Left cardiac atrium (tissue), 4 donors: ENCODE results near the gene OGG1. TPM values are rescaled to one million over a fixed set of nuclear protein-coding genes. Genes with fewer than 3 reads are reported as not detected.

Experiments used
- ATAC-seq, 2 donors: fragments of 200-7000 bp; cut with Tn5 transposase; one replicate each; pipeline ENCODE4 v1.9.1; 2020; ENCODE audit warnings: mild to moderate bottlenecking in 2 of 2, moderate library complexity in 2 of 2
- DNase-seq: peaks from one replicate; pipeline ENCODE4 v3.0.0-alpha.2; 2020
- intact Hi-C, 2 donors: fragments of 100-400 bp; cut with DNase I; formaldehyde crosslinking; loops; one replicate each; pipeline versions ENCODE4 v1.14.1 to v1.15.1; 2022 to 2023
- total RNA-seq, 2 donors: library from RNA; stranded (reverse); fragmentation: NEBNext Ultra II Directional; extraction: Animal tissue kit (Norgen Biotek cat#: 25700); gene quantifications; one replicate each; pipeline ENCODE4 v1.2.1, GENCODE V29; 2021
- donor health status: DM: no; HTN: yes; CAD: no.
- donor health status: DM: no; HTN: yes; CAD: no; lungs with severe emphysema.
- donor health status: DM: yes; HTN: yes; CAD: no.
- donor health status: Dilated cardiomyopathy.

OGG1 gene
- total RNA-seq, 2 donors from 2014 or later: 11.8 to 12.6 TPM

- DNase-seq (no peak), ATAC-seq (no peak)
- intact Hi-C loops: no loop called here
Measured at GRCh38 chr3:9725775-9726515, 23.8 kb upstream of the OGG1 start.

- intact Hi-C loops: no loop called here
- DNase-seq: no peak
Measured at GRCh38 chr3:9727041-9727595, 22.6 kb upstream of the OGG1 start.

GRCh38 chr3:9727743-9728142 is 22.0 kb upstream of the OGG1 start:
- intact Hi-C loops: no loop called here
- no peak for DNase-seq
- ATAC-seq: no peak

More at GRCh38 chr3:9727041-9727595, 22.6 kb upstream of the OGG1 start:
- no peak for ATAC-seq

- ATAC-seq: no peak
- intact Hi-C loops: no loop called here
- DNase-seq: no peak
Measured at GRCh38 chr3:9729419-9729818, 20.3 kb upstream of the OGG1 start.

GRCh38 chr3:9730657-9731205 is 19.0 kb upstream of the OGG1 start:
- ATAC-seq: peak; percentile 60 to 76
- intact Hi-C loops: loop anchor here (10.0 kb wide), 2 partner anchors 74 to 226 kb away; no protein-coding TSS in a partner anchor
- no peak for DNase-seq

GRCh38 chr3:9731206-9732079 is 18.3 kb upstream of the OGG1 start, which contains the start of gene BRPF1:
Gene BRPF1, plus strand, starts transcription at chr3:9731735. Its CDS starts 2,406 bp downstream, at chr3:9734141.
- DNase-seq: peak; percentile 100
- intact Hi-C loops: loop anchor here (2.0 to 10.0 kb wide), 3 partner anchors 17 to 227 kb away; partner anchors contain the start of gene OGG1 (in 1 of the 2)
- peak; percentile 98 to 99 for ATAC-seq

GRCh38 chr3:9732080-9732739 is 17.5 kb upstream of the OGG1 start:
- peak in 1 of 2 donors; percentile 3 for ATAC-seq
- intact Hi-C loops: loop anchor here (2.0 to 10.0 kb wide), 3 partner anchors 17 to 227 kb away; partner anchors contain the start of gene OGG1 (in 1 of the 2)
- DNase-seq: peak; percentile 43

- ATAC-seq (no peak), DNase-seq (peak; percentile 39)
- intact Hi-C loops: loop anchor here (2.0 to 10.0 kb wide), 3 partner anchors 16 to 228 kb away; partner anchors contain the start of gene OGG1 (in 1 of the 2)
Measured at GRCh38 chr3:9732740-9733115, 17.0 kb upstream of the OGG1 start.

GRCh38 chr3:9736831-9737230 is 12.9 kb upstream of the OGG1 start:
- ATAC-seq: no peak
- intact Hi-C loops: loop anchor here (10.0 kb wide), 2 partner anchors 68 to 232 kb away; no protein-coding TSS in a partner anchor

GRCh38 chr3:9739181-9739580 is 10.6 kb upstream of the OGG1 start:
- no peak for ATAC-seq
- no peak for DNase-seq
- intact Hi-C loops: loop anchor here (10.0 kb wide), 2 partner anchors 66 to 234 kb away; no protein-coding TSS in a partner anchor

More at GRCh38 chr3:9736831-9737230, 12.9 kb upstream of the OGG1 start:
- DNase-seq: no peak

- no peak for DNase-seq
- intact Hi-C loops: no loop called here
- ATAC-seq: no peak
Measured at GRCh38 chr3:9742560-9742959, 7.2 kb upstream of the OGG1 start.

- DNase-seq: no peak
- intact Hi-C loops: no loop called here
Measured at GRCh38 chr3:9743548-9743947, 6.2 kb upstream of the OGG1 start.

GRCh38 chr3:9744162-9744561 is 5.6 kb upstream of the OGG1 start:
- no peak for DNase-seq
- ATAC-seq: no peak
- intact Hi-C loops: no loop called here

More at GRCh38 chr3:9743548-9743947, 6.2 kb upstream of the OGG1 start:
- ATAC-seq: no peak

- intact Hi-C loops: no loop called here
- DNase-seq (no peak), ATAC-seq (no peak)
Measured at GRCh38 chr3:9745521-9745920, 4.2 kb upstream of the OGG1 start.

- no peak for DNase-seq
- intact Hi-C loops: no loop called here
- no peak for ATAC-seq
Measured at GRCh38 chr3:9746330-9746729, 3.4 kb upstream of the OGG1 start.

GRCh38 chr3:9747267-9747666 is 2.5 kb upstream of the OGG1 start:
- intact Hi-C loops: no loop called here
- DNase-seq (no peak), ATAC-seq (no peak)

GRCh38 chr3:9748031-9748430 is 1.7 kb upstream of the OGG1 start:
- no peak for DNase-seq
- no peak for ATAC-seq
- intact Hi-C loops: loop anchor here in 1 of 2 donors (2.0 kb wide), 1 partner anchor 15 kb away; no protein-coding TSS in a partner anchor

GRCh38 chr3:9749296-9749644 is 482 bp upstream of the OGG1 start:
- no peak for DNase-seq
- intact Hi-C loops: loop anchor here in 1 of 2 donors (2.0 kb wide), 1 partner anchor 16 kb away; no protein-coding TSS in a partner anchor
- ATAC-seq: no peak
